Measurements from ENCODE around the gene CRADD. TPM values are rescaled to one million over a fixed set of nuclear protein-coding genes. Genes with fewer than 3 reads are reported as not detected.

Gene CRADD
- total RNA-seq, 1 donor: 12.5 TPM

- no peak overlapping the region for H3K4me3 ChIP-seq (ENCODE audit: low read depth, low read length)
- no peak for DNase-seq (ENCODE audit: low read depth)
- TF ChIP-seq CTCF (IDR thresholded peaks at IDR 0.05; ENCODE audit: insufficient read depth, low read depth, low read length): no peak
Observed at GRCh38 chr12:93888964-93889363, 211.8 kb downstream of the CRADD start.

- no peak overlapping the region for H3K4me3 ChIP-seq (ENCODE audit: low read depth, low read length)
- TF ChIP-seq CTCF (IDR thresholded peaks at IDR 0.05; ENCODE audit: insufficient read depth, low read depth, low read length): no peak
- DNase-seq (ENCODE audit: low read depth): no peak
Observed at GRCh38 chr12:93889516-93890212, 212.5 kb downstream of the CRADD start.

GRCh38 chr12:93892423-93893268, 215.5 kb downstream of the CRADD start:
- DNase-seq (ENCODE audit: low read depth): no peak
- no peak for TF ChIP-seq CTCF (IDR thresholded peaks at IDR 0.05; ENCODE audit: insufficient read depth, low read depth, low read length)
- no peak overlapping the region for H3K4me3 ChIP-seq (ENCODE audit: low read depth, low read length)

- no peak for TF ChIP-seq CTCF (IDR thresholded peaks at IDR 0.05; ENCODE audit: insufficient read depth, low read depth, low read length)
Observed at GRCh38 chr12:93894391-93895088, 217.4 kb downstream of the CRADD start.

GRCh38 chr12:93895089-93895445, 217.9 kb downstream of the CRADD start:
- H3K4me3 ChIP-seq (ENCODE audit: low read depth, low read length): no peak overlapping the region
- peak; percentile 36 for TF ChIP-seq CTCF (IDR thresholded peaks at IDR 0.05; ENCODE audit: insufficient read depth, low read depth, low read length)
- DNase-seq (ENCODE audit: low read depth): no peak

More at GRCh38 chr12:93894391-93895088, 217.4 kb downstream of the CRADD start:
- no peak overlapping the region for H3K4me3 ChIP-seq (ENCODE audit: low read depth, low read length)
- peak; percentile 64 for DNase-seq (ENCODE audit: low read depth)

- H3K4me3 ChIP-seq (ENCODE audit: low read depth, low read length): no peak overlapping the region
- no peak for DNase-seq (ENCODE audit: low read depth)
- peak; percentile 27 for TF ChIP-seq CTCF (IDR thresholded peaks at IDR 0.05; ENCODE audit: insufficient read depth, low read depth, low read length)
Observed at GRCh38 chr12:93896427-93896826, 219.3 kb downstream of the CRADD start.
